GM12864 (cell line): ENCODE measurements around the gene PGAP3.
"Not testable (repeated sequence)": the region's sequence is repeated elsewhere in the genome, so short reads cannot be mapped to it uniquely, and the experiment has no call there.

Experiments used
- DNase-seq: peaks from one replicate; pipeline ENCODE4 v3.0.0-alpha.2; 2011; ENCODE audit warnings: low read depth
- H3K4me3 ChIP-seq: 2 replicates; pipeline ENCODE4 v1.5.1; 2011; ENCODE audit warnings: mild to moderate bottlenecking, low read depth, low read length, control low read depth
- CTCF ChIP-seq: IDR thresholded peaks from 2 replicates; pipeline ENCODE4 v1.5.1; 2011; ENCODE audit warnings: low read depth, mild to moderate bottlenecking, moderate library complexity, low read length, control low read depth, inconsistent platforms; ENCODE audit errors: missing control alignments

PGAP3 gene

DNA sequence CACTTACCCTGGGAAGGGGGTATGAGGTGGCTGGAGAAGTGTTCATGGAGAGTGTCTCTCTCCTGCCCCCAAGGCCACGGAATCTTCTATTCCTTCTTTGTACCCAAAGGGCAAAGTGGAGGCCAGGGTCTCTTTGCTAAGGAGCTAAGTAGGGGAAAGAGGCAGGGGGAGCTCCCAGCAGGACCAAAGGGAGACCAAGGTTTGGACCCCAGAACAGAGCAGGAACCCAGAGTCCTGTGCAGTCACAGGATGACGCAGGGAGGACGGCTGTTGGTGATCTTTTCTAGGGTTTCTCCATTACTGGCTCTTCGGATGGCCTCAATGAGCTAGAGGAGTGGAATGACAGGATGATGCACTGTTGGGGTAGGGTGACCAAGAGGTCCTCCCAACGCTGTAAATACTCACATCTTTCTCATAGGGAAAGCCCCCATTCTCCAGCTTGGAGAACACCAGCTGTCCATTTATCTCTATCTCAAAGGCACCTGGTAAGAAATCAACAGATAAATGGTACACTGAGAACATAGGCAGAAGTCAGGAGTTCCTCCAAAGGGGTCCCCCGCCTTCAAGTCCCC is 41.5 kb upstream of the PGAP3 start:
- H3K4me3 ChIP-seq: peak overlapping the region; percentile 93
- TF ChIP-seq CTCF: no peak

GRCh38 chr17:39727556-39727955 is 39.7 kb upstream of the PGAP3 start:
- no peak for DNase-seq
- no peak overlapping the region for H3K4me3 ChIP-seq
- no peak for TF ChIP-seq CTCF

More for the DNA sequence above, 41.5 kb upstream of the PGAP3 start:
- no peak for DNase-seq

- no peak for TF ChIP-seq CTCF
- DNase-seq: no peak
- H3K4me3 ChIP-seq: no peak overlapping the region
These were observed 38.8 kb upstream of the PGAP3 start for GRCh38 chr17:39726617-39727016.

DNA sequence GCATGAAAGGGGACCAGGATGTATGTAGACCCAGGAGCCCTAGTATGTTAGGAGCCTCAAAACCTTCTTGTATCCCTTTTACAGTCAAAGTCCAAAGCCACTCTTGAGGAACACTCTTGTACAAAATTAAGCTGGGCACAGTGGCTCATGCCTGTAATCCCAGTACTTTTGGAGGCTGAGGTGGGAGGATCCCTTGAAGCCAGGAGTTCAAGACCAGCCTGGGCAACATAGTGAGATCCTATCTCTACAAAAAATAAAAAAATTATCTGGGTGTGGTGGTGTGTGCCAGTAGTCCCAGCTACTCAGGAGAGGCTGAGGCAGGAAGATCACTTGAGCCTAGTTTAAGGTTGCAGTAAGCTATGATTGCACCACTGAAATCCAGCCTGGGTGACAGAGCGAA is 38.1 kb upstream of the PGAP3 start:
- H3K4me3 ChIP-seq, DNase-seq: not testable (repeated sequence)

DNA sequence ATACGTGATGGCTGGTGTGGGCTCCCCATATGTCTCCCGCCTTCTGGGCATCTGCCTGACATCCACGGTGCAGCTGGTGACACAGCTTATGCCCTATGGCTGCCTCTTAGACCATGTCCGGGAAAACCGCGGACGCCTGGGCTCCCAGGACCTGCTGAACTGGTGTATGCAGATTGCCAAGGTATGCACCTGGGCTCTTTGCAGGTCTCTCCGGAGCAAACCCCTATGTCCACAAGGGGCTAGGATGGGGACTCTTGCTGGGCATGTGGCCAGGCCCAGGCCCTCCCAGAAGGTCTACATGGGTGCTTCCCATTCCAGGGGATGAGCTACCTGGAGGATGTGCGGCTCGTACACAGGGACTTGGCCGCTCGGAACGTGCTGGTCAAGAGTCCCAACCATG is 36.9 kb upstream of the PGAP3 start:
- no peak for DNase-seq
- TF ChIP-seq CTCF: no peak
- H3K4me3 ChIP-seq: no peak overlapping the region

GRCh38 chr17:39722965-39723848 is 35.4 kb upstream of the PGAP3 start:
- no peak for DNase-seq
- no peak overlapping the region for H3K4me3 ChIP-seq
- no peak for TF ChIP-seq CTCF

- TF ChIP-seq CTCF: no peak
- H3K4me3 ChIP-seq: no peak overlapping the region
- no peak for DNase-seq
These were observed 34.2 kb upstream of the PGAP3 start for GRCh38 chr17:39722104-39722503.
